GM23248 (cell line): ENCODE results near the gene PLEKHG3.

Source experiments
- EZH2 ChIP-seq: fragments of 200-600 bp; sonication (generic); IDR thresholded peaks from 2 replicates; pipeline ENCODE4 v1.6.1; 2018; ENCODE audit warnings: antibody characterized with exemption, mild to moderate bottlenecking; ENCODE audit not compliant: insufficient read depth, poor library complexity, severe bottlenecking
- EZH2phosphoT487 ChIP-seq: fragments of 200-600 bp; sonication (generic); IDR thresholded peaks from 2 replicates; pipeline ENCODE4 v1.6.1; 2018; ENCODE audit warnings: antibody characterized with exemption, moderate library complexity, mild to moderate bottlenecking, low read depth; ENCODE audit not compliant: insufficient read depth

- TF ChIP-seq EZH2 = no peak
- no peak for TF ChIP-seq EZH2phosphoT487
Measured at GRCh38 chr14:64717870-64718269, 13.6 kb downstream of the PLEKHG3 start.
